Neural crest cell (in vitro differentiated cells): ENCODE data around the gene PRR5L. TPM values are rescaled to one million over a fixed set of nuclear protein-coding genes. Genes with fewer than 3 reads are reported as not detected.

ENCODE experiments used
- DNase-seq: peaks from one replicate; pipeline ENCODE4 v3.0.0; 2021; ENCODE audit warnings: low read depth, mixed read lengths, low spot score
- H3K27ac Mint-ChIP-seq: one replicate; pipeline ENCODE4 v1.8.0; 2021; ENCODE audit warnings: mild to moderate bottlenecking, mixed read lengths; ENCODE audit not compliant: unreplicated experiment
- H3K27me3 Mint-ChIP-seq: 2 replicates; pipeline ENCODE4 v1.8.0; 2021; ENCODE audit warnings: low read depth, mild to moderate bottlenecking, mixed read lengths
- H3K36me3 Mint-ChIP-seq: 2 replicates; pipeline ENCODE4 v1.8.0; 2021; ENCODE audit warnings: low read depth, mild to moderate bottlenecking, mixed read lengths
- H3K4me1 Mint-ChIP-seq: 2 replicates; pipeline ENCODE4 v1.8.0; 2021; ENCODE audit warnings: mixed read lengths
- H3K4me3 Mint-ChIP-seq: one replicate; pipeline ENCODE4 v1.8.0; 2021; ENCODE audit warnings: mild to moderate bottlenecking, mixed read lengths
- H3K9me3 Mint-ChIP-seq: 2 replicates; pipeline ENCODE4 v1.8.0; 2021; ENCODE audit warnings: mixed read lengths
- total RNA-seq: library from RNA; stranded (reverse); gene quantifications from 2 replicates; pipeline ENCODE4 v1.2.1, GENCODE V29; 2021
- TF ChIP-seq, protein P1 (sequence below): fragments of 200-600 bp; sonication (generic); conservative IDR thresholded peaks from 2 replicates; pipeline ENCODE4 v1.5.0; 2021; ENCODE audit warnings: antibody characterized with exemption, mild to moderate bottlenecking

PRR5L gene
- total RNA-seq, 1 donor from 2014 or later, result 6.6 TPM

DNA sequence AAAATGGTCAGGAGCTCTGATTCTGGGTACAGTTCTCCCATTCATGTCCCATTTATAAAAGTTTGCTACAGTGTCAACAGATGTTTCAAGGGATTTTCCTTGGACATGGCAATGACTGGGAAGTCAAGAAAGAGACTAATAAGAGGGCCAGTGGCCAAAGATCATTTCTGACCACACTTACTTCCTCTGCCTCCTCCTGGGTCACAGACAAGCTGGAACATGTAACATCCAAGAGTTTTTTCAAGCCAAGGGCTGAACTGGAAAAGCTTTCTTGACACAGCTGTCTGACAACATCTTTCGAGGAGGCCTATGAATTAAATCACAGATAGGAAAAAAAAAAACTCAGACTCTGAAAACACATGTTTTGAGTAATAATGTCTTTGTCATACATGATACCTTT is 15.6 kb upstream of the PRR5L start:
- Mint-ChIP-seq H3K9me3 (no peaks in the 10 kb centered on the region), H3K36me3 (no peaks in the 10 kb centered on the region), H3K4me3 (no peak overlapping the region), H3K4me1 (peaks cover 22% of the 10 kb centered on the region), H3K27me3 (no peaks in the 10 kb centered on the region), H3K27ac (no peak overlapping the region)
- DNase-seq, result no peak
- TF ChIP-seq, protein P1, sequence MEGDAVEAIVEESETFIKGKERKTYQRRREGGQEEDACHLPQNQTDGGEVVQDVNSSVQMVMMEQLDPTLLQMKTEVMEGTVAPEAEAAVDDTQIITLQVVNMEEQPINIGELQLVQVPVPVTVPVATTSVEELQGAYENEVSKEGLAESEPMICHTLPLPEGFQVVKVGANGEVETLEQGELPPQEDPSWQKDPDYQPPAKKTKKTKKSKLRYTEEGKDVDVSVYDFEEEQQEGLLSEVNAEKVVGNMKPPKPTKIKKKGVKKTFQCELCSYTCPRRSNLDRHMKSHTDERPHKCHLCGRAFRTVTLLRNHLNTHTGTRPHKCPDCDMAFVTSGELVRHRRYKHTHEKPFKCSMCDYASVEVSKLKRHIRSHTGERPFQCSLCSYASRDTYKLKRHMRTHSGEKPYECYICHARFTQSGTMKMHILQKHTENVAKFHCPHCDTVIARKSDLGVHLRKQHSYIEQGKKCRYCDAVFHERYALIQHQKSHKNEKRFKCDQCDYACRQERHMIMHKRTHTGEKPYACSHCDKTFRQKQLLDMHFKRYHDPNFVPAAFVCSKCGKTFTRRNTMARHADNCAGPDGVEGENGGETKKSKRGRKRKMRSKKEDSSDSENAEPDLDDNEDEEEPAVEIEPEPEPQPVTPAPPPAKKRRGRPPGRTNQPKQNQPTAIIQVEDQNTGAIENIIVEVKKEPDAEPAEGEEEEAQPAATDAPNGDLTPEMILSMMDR, result no peak

DNA sequence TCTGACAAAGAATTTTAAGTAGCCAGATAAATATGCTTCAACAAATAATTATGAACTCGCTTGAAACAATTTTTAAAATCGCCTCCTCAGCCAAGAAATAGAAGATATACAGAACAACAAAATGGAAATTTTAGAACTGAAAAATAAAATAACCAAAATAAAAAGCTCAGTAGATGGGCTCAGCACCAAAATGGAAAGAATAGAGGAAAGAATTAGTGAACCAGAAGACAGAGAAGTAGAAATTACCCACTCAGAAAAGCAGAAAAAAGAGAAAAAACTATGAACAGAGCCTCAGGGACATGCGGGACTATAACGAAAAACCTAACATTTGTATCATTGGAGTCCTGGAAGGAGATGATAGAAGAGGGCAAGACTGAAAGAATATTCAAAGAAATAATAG is 14.2 kb upstream of the PRR5L start:
- no peak overlapping the region for H3K27ac Mint-ChIP-seq
- H3K4me3 Mint-ChIP-seq, result no peak overlapping the region
- H3K27me3 Mint-ChIP-seq, result no peaks in the 10 kb centered on the region
- no peaks in the 10 kb centered on the region for H3K9me3 Mint-ChIP-seq
- TF ChIP-seq, protein P1, result no peak
- H3K36me3 Mint-ChIP-seq, result no peaks in the 10 kb centered on the region
- peaks cover 22% of the 10 kb centered on the region for H3K4me1 Mint-ChIP-seq
- DNase-seq, result no peak

GRCh38 chr11:36282926-36283325 is 13.2 kb upstream of the PRR5L start:
- DNase-seq, result no peak
- Mint-ChIP-seq H3K4me1 (peaks cover 28% of the 10 kb centered on the region), H3K27ac (no peak overlapping the region), H3K36me3 (no peaks in the 10 kb centered on the region), H3K4me3 (no peak overlapping the region), H3K27me3 (no peaks in the 10 kb centered on the region), H3K9me3 (no peaks in the 10 kb centered on the region)
- TF ChIP-seq, protein P1, result no peak

GRCh38 chr11:36288442-36289225 is 7.5 kb upstream of the PRR5L start:
- no peak for DNase-seq
- peak overlapping the region; percentile 95 for H3K4me3 Mint-ChIP-seq
- H3K27me3 Mint-ChIP-seq, result peaks cover 17% of the 10 kb centered on the region
- peaks cover 25% of the 10 kb centered on the region for H3K4me1 Mint-ChIP-seq
- no peaks in the 10 kb centered on the region for H3K9me3 Mint-ChIP-seq
- TF ChIP-seq, protein P1, result no peak
- peak overlapping the region; percentile 97 for H3K27ac Mint-ChIP-seq
- no peaks in the 10 kb centered on the region for H3K36me3 Mint-ChIP-seq

DNA sequence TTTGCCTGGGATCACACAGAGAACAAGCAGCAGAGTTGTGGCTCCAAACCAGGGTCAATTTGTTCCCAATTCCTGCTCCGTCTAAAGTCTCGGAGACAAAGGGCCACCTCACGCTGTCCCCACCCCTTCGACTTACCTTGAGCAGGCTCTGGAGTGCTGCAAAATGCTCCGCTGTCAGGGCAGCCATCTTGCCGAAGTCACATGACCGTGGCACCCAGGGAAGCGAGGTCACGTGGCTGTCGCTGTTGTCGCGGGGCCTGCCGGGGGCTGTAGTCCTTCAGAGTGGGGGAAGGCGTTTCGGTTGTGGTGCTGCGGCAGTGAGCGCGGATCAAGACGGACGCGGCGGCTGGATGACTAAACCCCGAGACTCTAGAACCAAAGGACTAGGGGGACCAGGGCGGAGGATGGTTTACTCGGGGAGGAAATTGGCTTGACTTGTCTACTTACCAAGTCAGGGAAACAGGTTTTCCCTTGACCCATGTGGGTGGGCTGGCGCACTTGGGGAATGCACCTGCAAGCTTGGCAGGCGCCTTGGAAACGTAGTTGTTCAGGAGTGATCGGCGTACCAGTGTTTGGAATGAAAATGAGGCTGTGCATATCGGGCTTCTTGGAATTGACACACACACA is 6.7 kb upstream of the PRR5L start, which contains the start of gene COMMD9:
Gene COMMD9 (minus strand): TSS at position 199 of the 627 bp plus-strand sequence. CDS start 12 bp downstream, at position 187.
- DNase-seq, result peak; percentile 89
- Mint-ChIP-seq H3K4me3 (peak within 1 kb of the TSS; percentile 95), H3K4me1 (peaks cover 25% of the 10 kb centered on the region), H3K36me3 (no peaks in the 10 kb centered on the region), H3K9me3 (no peaks in the 10 kb centered on the region), H3K27me3 (peaks cover 20% of the 10 kb centered on the region), H3K27ac (peak within 1 kb of the TSS; percentile 97)
- TF ChIP-seq, protein P1, result no peak
